Endothelial cell of umbilical vein (primary cell): Measurements from ENCODE around the gene SAP30. TPM values are rescaled to one million over a fixed set of nuclear protein-coding genes. Genes with fewer than 3 reads are reported as not detected.

ENCODE experiments used
- BruUV-seq: library from RNA; stranded (reverse); fragments of 400-500 nt; replicated peaks from 2 replicates; lab custom pipeline; 2021; lab: Mats Ljungman, UMichigan
- CTCF ChIA-PET: fragments of 300-600, 350-600 bp; sonication (Branson Sonifier 250); formaldehyde crosslinking; loops from one replicate; lab custom pipeline; 2021; ENCODE audit warnings: antibody characterized with exemption, inconsistent platforms; lab: Charles Lee
- POLR2A ChIA-PET: fragments of 300-600, 350-600 bp; sonication (Branson Sonifier 250); formaldehyde crosslinking; loops from one replicate; lab custom pipeline; 2021; ENCODE audit warnings: antibody characterized with exemption, inconsistent platforms; lab: Charles Lee
- DNase-seq: peaks from one replicate; pipeline ENCODE4 v3.0.0-alpha.2; 2011; ENCODE audit warnings: low read depth, low spot score
- FAIRE-seq: peaks from 2 replicates; lab custom pipeline; 2011; peaks lifted over from hg19 to GRCh38; lab: Jason Lieb, UNC
- H2AFZ ChIP-seq: 2 replicates; pipeline ENCODE4 v1.6.0; 2012; ENCODE audit warnings: low read depth, low read length, control low read depth, inconsistent platforms
- H3K27ac ChIP-seq: 2 replicates; pipeline ENCODE4 v1.5.1; 2011; ENCODE audit warnings: low read depth, mild to moderate bottlenecking, control low read depth, low read length, moderate library complexity; ENCODE audit not compliant: insufficient read depth
- H3K27me3 ChIP-seq, 2 experiments: 2 replicates each; pipeline versions ENCODE4 v1.6.0 to v1.6.1; 2011; ENCODE audit warnings: low read length in 2 of 2, mixed read lengths in 1 of 2; ENCODE audit not compliant: control insufficient read depth in 2 of 2, insufficient read depth in 2 of 2
- H3K36me3 ChIP-seq, 2 experiments: 2 replicates in 1 of 2; 3 replicates in 1 of 2; pipeline ENCODE4 v1.5.1; 2011; ENCODE audit warnings: low read length in 2 of 2, mild to moderate bottlenecking in 1 of 2, moderate library complexity in 1 of 2; ENCODE audit not compliant: control insufficient read depth in 2 of 2, insufficient read depth in 2 of 2; ENCODE audit errors: extremely low read depth in 1 of 2
- H3K4me1 ChIP-seq: 3 replicates; pipeline ENCODE4 v1.5.1; 2011; ENCODE audit warnings: mild to moderate bottlenecking, low read length; ENCODE audit not compliant: control insufficient read depth, insufficient read depth; ENCODE audit errors: extremely low read depth
- H3K4me2 ChIP-seq: 2 replicates; pipeline ENCODE4 v1.6.1; 2011; ENCODE audit warnings: low read length, control low read depth, mixed read lengths; ENCODE audit not compliant: insufficient read depth
- H3K4me3 ChIP-seq, 3 experiments: fragments of 200-600 bp in 1 of 3; sonication (generic), shearing (Covaris generic) in 1 of 3; replicated peaks in 1 of 3; 2 replicates each; pipeline ENCODE4 v1.5.1; 2011 to 2016; ENCODE audit warnings: control low read depth in 3 of 3, low read length in 3 of 3, mild to moderate bottlenecking in 2 of 3, inconsistent platforms in 1 of 3, low read depth in 1 of 3, moderate library complexity in 1 of 3; ENCODE audit not compliant: insufficient read depth in 1 of 3
- H3K79me2 ChIP-seq: 2 replicates; pipeline ENCODE4 v1.6.0; 2012; ENCODE audit warnings: low read length, inconsistent platforms; ENCODE audit not compliant: control insufficient read depth, insufficient read depth
- H3K9ac ChIP-seq: replicated peaks from 2 replicates; pipeline ENCODE3; 2011; ENCODE audit warnings: low read length, control low read depth; ENCODE audit not compliant: insufficient read depth; ENCODE audit errors: extremely low read depth
- H3K9me1 ChIP-seq: replicated peaks from 3 replicates; pipeline ENCODE4 v1.6.0; 2011; ENCODE audit warnings: mild to moderate bottlenecking, low read length; ENCODE audit not compliant: control insufficient read depth, insufficient read depth; ENCODE audit errors: extremely low read depth
- H3K9me3 ChIP-seq: replicated peaks from 2 replicates; pipeline ENCODE4 v1.5.1; 2012; ENCODE audit warnings: low read length, inconsistent platforms; ENCODE audit not compliant: control insufficient read depth, insufficient read depth
- H4K20me1 ChIP-seq: replicated peaks from 2 replicates; pipeline ENCODE3; 2011; ENCODE audit warnings: mild to moderate bottlenecking, low read length; ENCODE audit not compliant: control insufficient read depth, insufficient read depth; ENCODE audit errors: extremely low read depth
- CTCF ChIP-seq, 2 donors: IDR thresholded peaks; 1 replicate in 1 of 2; 2 replicates in 1 of 2; pipeline ENCODE4 v1.5.1; 2011; ENCODE audit warnings: low read length in 2 of 2, mild to moderate bottlenecking in 2 of 2, moderate library complexity in 2 of 2, control low read depth in 1 of 2, inconsistent platforms in 1 of 2, low read depth in 1 of 2; ENCODE audit not compliant: insufficient read depth in 1 of 2; ENCODE audit errors: extremely low read depth in 1 of 2
- EZH2 ChIP-seq: IDR thresholded peaks from 2 replicates; pipeline ENCODE4 v1.6.1; 2012; ENCODE audit warnings: borderline replicate concordance, low read depth, mild to moderate bottlenecking, moderate library complexity, low read length, inconsistent platforms; ENCODE audit not compliant: severe bottlenecking
- FOS ChIP-seq: IDR thresholded peaks from 2 replicates; pipeline ENCODE4 v1.6.1; 2011; ENCODE audit warnings: mild to moderate bottlenecking, low read length, moderate library complexity, borderline replicate concordance; ENCODE audit not compliant: insufficient read depth
- GATA2 ChIP-seq: IDR thresholded peaks from 2 replicates; pipeline ENCODE4 v1.7.0; 2011; ENCODE audit warnings: low read depth, mild to moderate bottlenecking, moderate library complexity, mixed read lengths, low read length; ENCODE audit not compliant: insufficient read length, insufficient read depth
- JUN ChIP-seq: IDR thresholded peaks from 2 replicates; pipeline ENCODE4 v1.6.1; 2011; ENCODE audit warnings: borderline replicate concordance, low read depth; ENCODE audit not compliant: insufficient read length, insufficient read depth
- MAX ChIP-seq: IDR thresholded peaks from 2 replicates; pipeline ENCODE4 v1.6.1; 2011; ENCODE audit not compliant: insufficient read depth, insufficient read length
- MYC ChIP-seq: IDR thresholded peaks from one replicate; pipeline ENCODE4 v1.6.1; 2011; ENCODE audit warnings: mild to moderate bottlenecking, low read depth, low read length
- POLR2A ChIP-seq: IDR thresholded peaks from 2 replicates; pipeline ENCODE4 v1.6.1; 2012; ENCODE audit warnings: low read depth, mild to moderate bottlenecking, control low read depth, low read length
- POLR2AphosphoS5 ChIP-seq: IDR thresholded peaks from 2 replicates; pipeline ENCODE4 v1.6.1; 2012; ENCODE audit warnings: low read depth, mild to moderate bottlenecking, control low read depth, low read length, moderate library complexity; ENCODE audit not compliant: insufficient read depth
- dilution Hi-C: fragments of 300-500 bp; cut with MboI; formaldehyde crosslinking; loops from one replicate; pipeline ENCODE4 v1.15.0; 2019; ENCODE audit warnings: low sequenced_read_pairs; ENCODE audit not compliant: extremely low pct_ligation_motif_present
- intact Hi-C: fragments of 100-400 bp; cut with micrococcal nuclease; formaldehyde crosslinking; loops from one replicate; pipeline ENCODE4 v1.10.0; 2022
- polyA plus RNA-seq, 4 experiments: library from polyadenylated mRNA; depleted of rRNA in 3 of 4; stranded (reverse) in 3 of 4; unstranded in 1 of 4; fragments of >200 nt; gene quantifications; 2 replicates each; pipeline versions ENCODE4 v1.2.1 to v1.2.3, GENCODE V29; 2011 to 2012; ENCODE audit warnings: missing spikeins in 1 of 4
- total RNA-seq: library from RNA; stranded (reverse); gene quantifications from 2 replicates; pipeline ENCODE4 v1.2.3, GENCODE V29; 2021

SAP30 gene
- total and polyA plus RNA-seq, 2 donors (not counting 3 experiments of a cell fraction or from before 2014, with no cell fraction given), result 9.9 to 23.8 TPM

GRCh38 chr4:173391701-173392100 lies 20.9 kb downstream of the SAP30 start:
- no peaks in the 10 kb centered on the region for H3K27me3 ChIP-seq
- ChIA-PET POLR2A (no interaction called here), CTCF (no interaction called here)
- no peak overlapping the region for H3K9ac ChIP-seq
- H4K20me1 ChIP-seq, result no peaks in the 10 kb centered on the region
- H3K4me1 ChIP-seq, result no peaks in the 10 kb centered on the region
- no peak overlapping the region for H2AFZ ChIP-seq
- H3K9me3 ChIP-seq, result no peaks in the 10 kb centered on the region
- no peaks in the 10 kb centered on the region for H3K36me3 ChIP-seq
- no peak overlapping the region for H3K4me3 ChIP-seq
- H3K9me1 ChIP-seq, result no peaks in the 10 kb centered on the region
- no peaks in the 10 kb centered on the region for H3K79me2 ChIP-seq
- DNase-seq (no peak), FAIRE-seq (no peak)
- H3K27ac ChIP-seq, result no peak overlapping the region
- intact Hi-C loops, result no loop called here
- no peak for TF ChIP-seq MAX
- BruUV-seq, result no TSS peak
- H3K4me2 ChIP-seq, result no peak overlapping the region
- dilution Hi-C loops, result no loop called here

- Histone ChIP-seq H3K36me3 (no peaks in the 10 kb centered on the region), H3K79me2 (no peaks in the 10 kb centered on the region), H4K20me1 (no peaks in the 10 kb centered on the region), H3K9me3 (no peaks in the 10 kb centered on the region), H3K9me1 (no peaks in the 10 kb centered on the region), H2AFZ (no peak overlapping the region), H3K4me2 (no peak overlapping the region), H3K27ac (no peak overlapping the region), H3K9ac (no peak overlapping the region), H3K4me1 (no peaks in the 10 kb centered on the region), H3K4me3 (no peak overlapping the region), H3K27me3 (no peaks in the 10 kb centered on the region)
- FAIRE-seq, result no peak
- intact Hi-C loops (no loop called here), dilution Hi-C loops (no loop called here)
- BruUV-seq, result no TSS peak
- no peak for DNase-seq
- no peak for TF ChIP-seq POLR2A
- no peak for TF ChIP-seq POLR2AphosphoS5
- TF ChIP-seq JUN, result no peak
- no peak for TF ChIP-seq MYC
- no peak for TF ChIP-seq GATA2
- no peak for TF ChIP-seq FOS
- TF ChIP-seq CTCF (IDR thresholded peaks at IDR 0.05; ENCODE audit: extremely low read depth in 1 of 2, insufficient read depth in 1 of 2, low read depth in 1 of 2, low read length in 2 of 2), result no peak
- TF ChIP-seq EZH2, result no peak
- no peak for TF ChIP-seq MAX
- POLR2A ChIA-PET, result no interaction called here
- CTCF ChIA-PET, result interaction anchor here (0.8 to 1.9 kb wide), 4 partner anchors 11 to 78 kb away, joined by 3 to 7 read pairs (median 5); no protein-coding TSS in a partner anchor
Measured at GRCh38 chr4:173397604-173398003, 26.9 kb downstream of the SAP30 start.
